GM23338 (cell line): ENCODE results near the gene PDE4D. TPM values are rescaled to one million over a fixed set of nuclear protein-coding genes. Genes with fewer than 3 reads are reported as not detected.

Experiments used
- ATAC-seq: fragments of 200-7000 bp; cut with Tn5 transposase; 3 replicates; pipeline ENCODE4 v1.9.1; 2020
- DNase-seq: peaks from one replicate; pipeline ENCODE4 v3.0.0-alpha.2; 2015; ENCODE audit warnings: low spot score
- H2AFZ ChIP-seq: fragments of 200-600 bp; sonication (generic); 2 replicates; pipeline ENCODE4 v1.8.0; 2016; ENCODE audit warnings: antibody characterized with exemption, mild to moderate bottlenecking, moderate library complexity
- H3F3A ChIP-seq: fragments of 200-600 bp; sonication (generic); replicated peaks from 2 replicates; pipeline ENCODE4 v1.8.0; 2017; ENCODE audit warnings: antibody characterized with exemption, mixed run types, low read depth
- H3K27ac ChIP-seq: fragments of 200-600 bp; sonication (generic); 2 replicates; pipeline ENCODE4 v1.6.1; 2016; ENCODE audit warnings: low read depth
- H3K27me3 ChIP-seq: fragments of 200-600 bp; sonication (generic); 2 replicates; pipeline ENCODE4 v1.8.0; 2016; ENCODE audit warnings: mild to moderate bottlenecking, mixed run types, moderate library complexity; ENCODE audit not compliant: insufficient read depth
- H3K36me3 ChIP-seq: fragments of 200-600 bp; sonication (generic); 2 replicates; pipeline ENCODE4 v1.8.0; 2016; ENCODE audit warnings: mild to moderate bottlenecking; ENCODE audit not compliant: insufficient read depth
- H3K4me1 ChIP-seq: fragments of 200-600 bp; sonication (generic); 2 replicates; pipeline ENCODE4 v1.8.0; 2016; ENCODE audit warnings: mild to moderate bottlenecking, moderate library complexity; ENCODE audit not compliant: insufficient read depth
- H3K4me2 ChIP-seq: fragments of 200-600 bp; sonication (generic); 2 replicates; pipeline ENCODE4 v1.7.1; 2017; ENCODE audit warnings: mixed run types
- H3K4me3 ChIP-seq: fragments of 200-600 bp; sonication (generic); 2 replicates; pipeline ENCODE4 v1.6.1; 2016; ENCODE audit warnings: mixed run types
- H3K79me2 ChIP-seq: fragments of 200-600 bp; sonication (generic); replicated peaks from 2 replicates; pipeline ENCODE4 v1.8.0; 2017; ENCODE audit warnings: mild to moderate bottlenecking; ENCODE audit not compliant: insufficient read depth
- H3K9me2 ChIP-seq: fragments of 200-600 bp; sonication (generic); 2 replicates; pipeline ENCODE4 v1.8.0; 2017; ENCODE audit not compliant: insufficient read depth
- H4K20me1 ChIP-seq: fragments of 200-600 bp; sonication (generic); replicated peaks from 2 replicates; pipeline ENCODE4 v1.8.0; 2017; ENCODE audit warnings: mild to moderate bottlenecking; ENCODE audit not compliant: insufficient read depth
- H3K27ac Mint-ChIP-seq: 2 replicates; pipeline ENCODE4 v1.8.0; 2020; ENCODE audit warnings: inconsistent platforms, mild to moderate bottlenecking, moderate library complexity, mixed read lengths
- H3K27me3 Mint-ChIP-seq: 3 replicates; pipeline ENCODE4 v1.8.0; 2022; ENCODE audit warnings: low read depth, mild to moderate bottlenecking, moderate library complexity, mixed read lengths, inconsistent platforms; ENCODE audit not compliant: insufficient read depth, poor library complexity
- H3K36me3 Mint-ChIP-seq: 3 replicates; pipeline ENCODE4 v1.8.0; 2021; ENCODE audit warnings: low read depth, mild to moderate bottlenecking, inconsistent platforms, moderate library complexity, mixed read lengths
- H3K4me1 Mint-ChIP-seq: 3 replicates; pipeline ENCODE4 v1.8.0; 2020; ENCODE audit warnings: mild to moderate bottlenecking, inconsistent platforms, mixed read lengths
- H3K4me3 Mint-ChIP-seq: 3 replicates; pipeline ENCODE4 v1.8.0; 2021; ENCODE audit warnings: moderate library complexity, mild to moderate bottlenecking, inconsistent platforms, mixed read lengths
- H3K9me3 Mint-ChIP-seq: 3 replicates; pipeline ENCODE4 v1.8.0; 2020; ENCODE audit warnings: moderate library complexity, mild to moderate bottlenecking, inconsistent platforms, mixed read lengths
- EZH2 ChIP-seq: fragments of 200-600 bp; sonication (generic); IDR thresholded peaks from one replicate; pipeline ENCODE4 v1.8.0; 2017; ENCODE audit warnings: antibody characterized with exemption, mild to moderate bottlenecking, low read depth; ENCODE audit not compliant: unreplicated experiment
- JUNB ChIP-seq: IDR thresholded peaks from one replicate; pipeline ENCODE4 v1.6.1; 2016; ENCODE audit warnings: antibody characterized with exemption; ENCODE audit not compliant: unreplicated experiment
- POLR2AphosphoS5 ChIP-seq: IDR thresholded peaks from 2 replicates; pipeline ENCODE4 v1.6.1; 2016; ENCODE audit warnings: antibody characterized with exemption, low read depth
- STAT1 ChIP-seq: IDR thresholded peaks from one replicate; pipeline ENCODE4 v1.6.1; 2016; ENCODE audit warnings: antibody characterized with exemption; ENCODE audit not compliant: unreplicated experiment
- ZNF331 ChIP-seq: fragments of 250-450 bp; sonication (Bioruptor Pico); IDR thresholded peaks from 2 replicates; pipeline ENCODE4 v1.5.0; 2020; ENCODE audit warnings: low read depth, mild to moderate bottlenecking, moderate library complexity
- polyA plus RNA-seq: library from polyadenylated mRNA; unstranded; fragments of >200 nt; fragmentation: Nextera tagmentation; extraction: Ambion mirVana; gene quantifications from 2 replicates; pipeline ENCODE4 v1.2.1, GENCODE V29; 2016
- total RNA-seq: library from RNA; depleted of rRNA; stranded (reverse); fragments of >200 nt; shearing (Covaris generic); gene quantifications from 2 replicates; pipeline ENCODE4 v1.2.3, GENCODE V29; 2014
- TF ChIP-seq, protein P1 (sequence below): fragments of 250-450 bp; sonication (Bioruptor Pico); IDR thresholded peaks from 2 replicates; pipeline ENCODE4 v1.5.0; 2020; ENCODE audit warnings: mild to moderate bottlenecking, moderate library complexity
- TF ChIP-seq, protein P2 (sequence below): IDR thresholded peaks from 2 replicates; pipeline ENCODE4 v1.6.1; 2016; ENCODE audit warnings: antibody characterized with exemption

Gene PDE4D
- total and polyA plus RNA-seq, 2 experiments from 2014 or later, result 2.1 to 4.7 TPM

DNA sequence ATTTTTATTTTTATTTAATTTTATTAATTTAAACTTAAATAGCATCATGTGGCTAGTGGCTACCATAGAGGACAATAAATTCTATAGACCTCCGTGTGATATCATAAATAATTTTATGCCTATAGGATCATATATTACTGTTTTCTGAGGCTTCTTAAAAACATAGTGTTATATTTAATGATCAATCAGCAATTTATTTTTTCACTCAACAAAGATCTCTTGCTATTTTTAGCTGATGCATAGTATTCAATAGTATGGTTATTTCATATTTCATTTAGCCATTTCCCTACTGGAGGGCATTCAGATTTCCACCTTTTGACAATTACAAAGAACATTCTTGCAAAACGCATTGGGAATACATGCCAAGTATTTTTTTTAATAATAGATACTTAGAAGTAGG lies 114.1 kb downstream of the PDE4D start (continued):
- TF ChIP-seq, protein P1, sequence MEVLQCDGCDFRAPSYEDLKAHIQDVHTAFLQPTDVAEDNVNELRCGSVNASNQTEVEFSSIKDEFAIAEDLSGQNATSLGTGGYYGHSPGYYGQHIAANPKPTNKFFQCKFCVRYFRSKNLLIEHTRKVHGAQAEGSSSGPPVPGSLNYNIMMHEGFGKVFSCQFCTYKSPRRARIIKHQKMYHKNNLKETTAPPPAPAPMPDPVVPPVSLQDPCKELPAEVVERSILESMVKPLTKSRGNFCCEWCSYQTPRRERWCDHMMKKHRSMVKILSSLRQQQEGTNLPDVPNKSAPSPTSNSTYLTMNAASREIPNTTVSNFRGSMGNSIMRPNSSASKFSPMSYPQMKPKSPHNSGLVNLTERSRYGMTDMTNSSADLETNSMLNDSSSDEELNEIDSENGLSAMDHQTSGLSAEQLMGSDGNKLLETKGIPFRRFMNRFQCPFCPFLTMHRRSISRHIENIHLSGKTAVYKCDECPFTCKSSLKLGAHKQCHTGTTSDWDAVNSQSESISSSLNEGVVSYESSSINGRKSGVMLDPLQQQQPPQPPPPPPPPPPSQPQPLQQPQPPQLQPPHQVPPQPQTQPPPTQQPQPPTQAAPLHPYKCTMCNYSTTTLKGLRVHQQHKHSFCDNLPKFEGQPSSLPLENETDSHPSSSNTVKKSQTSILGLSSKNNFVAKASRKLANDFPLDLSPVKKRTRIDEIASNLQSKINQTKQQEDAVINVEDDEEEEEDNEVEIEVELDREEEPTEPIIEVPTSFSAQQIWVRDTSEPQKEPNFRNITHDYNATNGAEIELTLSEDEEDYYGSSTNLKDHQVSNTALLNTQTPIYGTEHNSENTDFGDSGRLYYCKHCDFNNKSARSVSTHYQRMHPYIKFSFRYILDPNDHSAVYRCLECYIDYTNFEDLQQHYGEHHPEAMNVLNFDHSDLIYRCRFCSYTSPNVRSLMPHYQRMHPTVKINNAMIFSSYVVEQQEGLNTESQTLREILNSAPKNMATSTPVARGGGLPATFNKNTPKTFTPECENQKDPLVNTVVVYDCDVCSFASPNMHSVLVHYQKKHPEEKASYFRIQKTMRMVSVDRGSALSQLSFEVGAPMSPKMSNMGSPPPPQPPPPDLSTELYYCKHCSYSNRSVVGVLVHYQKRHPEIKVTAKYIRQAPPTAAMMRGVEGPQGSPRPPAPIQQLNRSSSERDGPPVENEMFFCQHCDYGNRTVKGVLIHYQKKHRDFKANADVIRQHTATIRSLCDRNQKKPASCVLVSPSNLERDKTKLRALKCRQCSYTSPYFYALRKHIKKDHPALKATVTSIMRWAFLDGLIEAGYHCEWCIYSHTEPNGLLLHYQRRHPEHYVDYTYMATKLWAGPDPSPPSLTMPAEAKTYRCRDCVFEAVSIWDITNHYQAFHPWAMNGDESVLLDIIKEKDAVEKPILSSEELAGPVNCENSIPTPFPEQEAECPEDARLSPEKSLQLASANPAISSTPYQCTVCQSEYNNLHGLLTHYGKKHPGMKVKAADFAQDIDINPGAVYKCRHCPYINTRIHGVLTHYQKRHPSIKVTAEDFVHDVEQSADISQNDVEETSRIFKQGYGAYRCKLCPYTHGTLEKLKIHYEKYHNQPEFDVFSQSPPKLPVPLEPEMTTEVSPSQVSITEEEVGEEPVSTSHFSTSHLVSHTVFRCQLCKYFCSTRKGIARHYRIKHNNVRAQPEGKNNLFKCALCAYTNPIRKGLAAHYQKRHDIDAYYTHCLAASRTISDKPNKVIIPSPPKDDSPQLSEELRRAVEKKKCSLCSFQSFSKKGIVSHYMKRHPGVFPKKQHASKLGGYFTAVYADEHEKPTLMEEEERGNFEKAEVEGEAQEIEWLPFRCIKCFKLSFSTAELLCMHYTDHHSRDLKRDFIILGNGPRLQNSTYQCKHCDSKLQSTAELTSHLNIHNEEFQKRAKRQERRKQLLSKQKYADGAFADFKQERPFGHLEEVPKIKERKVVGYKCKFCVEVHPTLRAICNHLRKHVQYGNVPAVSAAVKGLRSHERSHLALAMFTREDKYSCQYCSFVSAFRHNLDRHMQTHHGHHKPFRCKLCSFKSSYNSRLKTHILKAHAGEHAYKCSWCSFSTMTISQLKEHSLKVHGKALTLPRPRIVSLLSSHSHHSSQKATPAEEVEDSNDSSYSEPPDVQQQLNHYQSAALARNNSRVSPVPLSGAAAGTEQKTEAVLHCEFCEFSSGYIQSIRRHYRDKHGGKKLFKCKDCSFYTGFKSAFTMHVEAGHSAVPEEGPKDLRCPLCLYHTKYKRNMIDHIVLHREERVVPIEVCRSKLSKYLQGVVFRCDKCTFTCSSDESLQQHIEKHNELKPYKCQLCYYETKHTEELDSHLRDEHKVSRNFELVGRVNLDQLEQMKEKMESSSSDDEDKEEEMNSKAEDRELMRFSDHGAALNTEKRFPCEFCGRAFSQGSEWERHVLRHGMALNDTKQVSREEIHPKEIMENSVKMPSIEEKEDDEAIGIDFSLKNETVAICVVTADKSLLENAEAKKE (CRISPR knock-in tag), result no peak

- no peaks in the 10 kb centered on the region for H3K27me3 ChIP-seq
- no peaks in the 10 kb centered on the region for H3K79me2 ChIP-seq
- Mint-ChIP-seq H3K36me3 (no peaks in the 10 kb centered on the region), H3K9me3 (no peaks in the 10 kb centered on the region), H3K27ac (no peak overlapping the region), H3K4me1 (peaks cover 14% of the 10 kb centered on the region), H3K27me3 (no peaks in the 10 kb centered on the region), H3K4me3 (no peak overlapping the region)
- H2AFZ ChIP-seq, result 0 out of 2 replicates have a peak overlapping the region, but pooled peaks have one; percentile 0
- DNase-seq (no peak), ATAC-seq (no peak)
- H3K4me3 ChIP-seq, result no peak overlapping the region
- no peaks in the 10 kb centered on the region for H3F3A ChIP-seq
- H3K9me2 ChIP-seq, result no peaks in the 10 kb centered on the region
- no peak overlapping the region for H3K27ac ChIP-seq
- no peaks in the 10 kb centered on the region for H4K20me1 ChIP-seq
- H3K36me3 ChIP-seq, result no peaks in the 10 kb centered on the region
- peak overlapping the region; percentile 55; the same call in 1 of the 2 replicates for H3K4me2 ChIP-seq
- H3K4me1 ChIP-seq, result peaks cover 9% of the 10 kb centered on the region; the same call in 1 of the 2 replicates
- TF ChIP-seq ZNF331 (CRISPR knock-in tag) (no peak), EZH2 (no peak), STAT1 (no peak), POLR2AphosphoS5 (no peak), JUNB (no peak)
- TF ChIP-seq, protein P2, sequence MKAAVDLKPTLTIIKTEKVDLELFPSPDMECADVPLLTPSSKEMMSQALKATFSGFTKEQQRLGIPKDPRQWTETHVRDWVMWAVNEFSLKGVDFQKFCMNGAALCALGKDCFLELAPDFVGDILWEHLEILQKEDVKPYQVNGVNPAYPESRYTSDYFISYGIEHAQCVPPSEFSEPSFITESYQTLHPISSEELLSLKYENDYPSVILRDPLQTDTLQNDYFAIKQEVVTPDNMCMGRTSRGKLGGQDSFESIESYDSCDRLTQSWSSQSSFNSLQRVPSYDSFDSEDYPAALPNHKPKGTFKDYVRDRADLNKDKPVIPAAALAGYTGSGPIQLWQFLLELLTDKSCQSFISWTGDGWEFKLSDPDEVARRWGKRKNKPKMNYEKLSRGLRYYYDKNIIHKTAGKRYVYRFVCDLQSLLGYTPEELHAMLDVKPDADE, result no peak
- TF ChIP-seq, protein P1 (CRISPR knock-in tag), result no peak
Observed at GRCh38 chr5:59777028-59777427, 116.5 kb downstream of the PDE4D start.
